Skeletal muscle satellite cell (primary cell): ENCODE results near the gene PCDHGB3.
"Not testable (repeated sequence)": the region's sequence is repeated elsewhere in the genome, so short reads cannot be mapped to it uniquely, and the experiment has no call there.

Experiments used
- H3K27me3 ChIP-seq: 2 replicates; pipeline ENCODE4 v1.7.0; 2013; ENCODE audit warnings: low read length; ENCODE audit not compliant: control insufficient read depth, insufficient read depth
- H3K36me3 ChIP-seq: 2 replicates; pipeline ENCODE4 v1.7.0; 2013; ENCODE audit warnings: mild to moderate bottlenecking, control low read depth, low read length; ENCODE audit not compliant: insufficient read depth
- H3K4me1 ChIP-seq: 2 replicates; pipeline ENCODE4 v1.7.0; 2013; ENCODE audit warnings: low read length; ENCODE audit not compliant: control insufficient read depth, insufficient read depth
- H3K4me2 ChIP-seq: 2 replicates; pipeline ENCODE4 v1.7.0; 2013; ENCODE audit warnings: mild to moderate bottlenecking, low read length
- H3K4me3 ChIP-seq: 2 replicates; pipeline ENCODE4 v1.7.0; 2013; ENCODE audit warnings: low read length
- H3K9ac ChIP-seq: 2 replicates; pipeline ENCODE4 v1.7.0; 2013; ENCODE audit warnings: mild to moderate bottlenecking, low read depth, low read length, moderate library complexity
- H3K9me3 ChIP-seq: replicated peaks from 2 replicates; pipeline ENCODE4 v1.7.0; 2013; ENCODE audit warnings: mild to moderate bottlenecking, control low read depth, low read length

The PCDHGB3 gene

GRCh38 chr5:141417494-141418172, 47.6 kb downstream of the PCDHGB3 start, which contains the start of gene PCDHGB7:
Gene PCDHGB7, plus strand, starts transcription at chr5:141417677. Its CDS starts 183 bp downstream, at chr5:141417860.
- peaks cover 51% of the 10 kb centered on the region for H3K9me3 ChIP-seq

GRCh38 chr5:141419074-141419880, 49.2 kb downstream of the PCDHGB3 start:
- Histone ChIP-seq H3K27me3 (no peaks in the 10 kb centered on the region), H3K4me2 (no peak overlapping the region), H3K4me1 (no peaks in the 10 kb centered on the region), H3K9me3 (peaks cover 44% of the 10 kb centered on the region), H3K36me3 (peaks cover 3% of the 10 kb centered on the region), H3K4me3 (no peak overlapping the region), H3K9ac (no peak overlapping the region)

More at GRCh38 chr5:141417494-141418172, 47.6 kb downstream of the PCDHGB3 start, which contains the start of gene PCDHGB7:
- not testable (repeated sequence) for H3K27me3 ChIP-seq, H3K4me1 ChIP-seq
- peak within 1 kb of the TSS; percentile 50 for H3K9ac ChIP-seq
- H3K4me3 ChIP-seq = peak within 1 kb of the TSS; percentile 65
- H3K36me3 ChIP-seq = peaks cover 13% of the 10 kb centered on the region
- peak within 1 kb of the TSS; percentile 64 for H3K4me2 ChIP-seq

- Histone ChIP-seq H3K4me2 (peak within 1 kb of the TSS; percentile 68), H3K9ac (peak within 1 kb of the TSS; percentile 25), H3K9me3 (peaks cover 40% of the 10 kb centered on the region), H3K36me3 (no peaks in the 10 kb centered on the region), H3K27me3 (no peaks in the 10 kb centered on the region), H3K4me1 (no peaks in the 10 kb centered on the region), H3K4me3 (peak within 1 kb of the TSS; percentile 61)
Observed at GRCh38 chr5:141420855-141421488, 50.9 kb downstream of the PCDHGB3 start, which contains the start of gene PCDHGA11. Gene PCDHGA11, plus strand, starts transcription at chr5:141421051. Its CDS starts 177 bp downstream, at chr5:141421228.

- H3K9me3 ChIP-seq = peaks cover 40% of the 10 kb centered on the region
- peak overlapping the region; percentile 25 for H3K9ac ChIP-seq
- H3K4me1 ChIP-seq = no peaks in the 10 kb centered on the region
- H3K4me3 ChIP-seq = peak overlapping the region; percentile 61
- H3K36me3 ChIP-seq = no peaks in the 10 kb centered on the region
- peak overlapping the region; percentile 68 for H3K4me2 ChIP-seq
- no peaks in the 10 kb centered on the region for H3K27me3 ChIP-seq
Observed at GRCh38 chr5:141421489-141421855, 51.4 kb downstream of the PCDHGB3 start.
